HepG2 (cell line): ENCODE results near the gene ULBP1. TPM values are rescaled to one million over a fixed set of nuclear protein-coding genes. Genes with fewer than 3 reads are reported as not detected.

Experiments
- PCBP2 ChIP-seq: fragments of 200-400 bp; formaldehyde crosslinking; optimal IDR thresholded peaks from 2 replicates; pipeline ENCODE3; 2018; ENCODE audit warnings: low read length, low read depth; ENCODE audit not compliant: poor library complexity, severe bottlenecking
- ZFP37 ChIP-seq: sonication (generic); formaldehyde crosslinking; IDR thresholded peaks from 2 replicates; pipeline ENCODE4 v1.4.0; 2020; ENCODE audit warnings: missing genetic modification reagents, borderline replicate concordance
- ZNF30 ChIP-seq: sonication (generic); formaldehyde crosslinking; IDR thresholded peaks from 2 replicates; pipeline ENCODE4 v1.5.0; 2020; ENCODE audit warnings: mild to moderate bottlenecking, missing genetic modification reagents
- ZNF318 ChIP-seq: sonication (generic); formaldehyde crosslinking; IDR thresholded peaks from 2 replicates; pipeline ENCODE4 v1.4.0; 2020; ENCODE audit warnings: mild to moderate bottlenecking, missing genetic modification reagents
- ZNF646 ChIP-seq: sonication (generic); formaldehyde crosslinking; IDR thresholded peaks from 2 replicates; pipeline ENCODE4 v1.9.0; 2021; ENCODE audit warnings: mild to moderate bottlenecking, missing genetic modification reagents
- ZSCAN31 ChIP-seq: sonication (generic); formaldehyde crosslinking; IDR thresholded peaks from 2 replicates; pipeline ENCODE4 v1.5.0; 2020; ENCODE audit warnings: low read depth, mild to moderate bottlenecking, missing genetic modification reagents
- polyA plus RNA-seq, 8 experiments: library from polyadenylated mRNA; depleted of rRNA in 3 of 8; stranded (reverse) in 7 of 8; unstranded in 1 of 8; fragments of >200 nt; fragmentation: Illumina TruSeq in 4 of 8; extraction: Trizol in 4 of 8; gene quantifications; 2 replicates each; pipeline versions ENCODE4 v1.2.1 to v1.2.3, GENCODE V29; 2011 to 2016; ENCODE audit warnings: low read depth in 4 of 8, missing spikeins in 1 of 8, mixed read lengths in 1 of 8; ENCODE audit not compliant: insufficient read depth in 1 of 8
- total RNA-seq, 5 experiments: library from RNA; depleted of rRNA; stranded (reverse); fragments of >200 nt; fragmentation: Illumina TruSeq; extraction: Trizol; gene quantifications; 2 replicates each; pipeline ENCODE4 v1.2.3, GENCODE V29; 2016; ENCODE audit warnings: low read depth in 1 of 5

The ULBP1 gene
- total and polyA plus RNA-seq, 2 of the 13 experiments (the other 11 are each of a cell fraction or from before 2014, with no cell fraction given) = 0.04 to 0.09 TPM

- TF ChIP-seq ZNF646 (CRISPR knock-in tag) (no peak), PCBP2 (no peak), ZNF318 (no peak), ZFP37 (CRISPR knock-in tag) (no peak), ZSCAN31 (CRISPR knock-in tag) (0 out of 2 replicates have a peak, but pooled peaks have one; percentile 32), ZNF30 (CRISPR knock-in tag) (no peak)
- TF ChIP-seq, all 625 proteins: peak for 9
These were observed 27.1 kb downstream of the ULBP1 start (continued) for GRCh38 chr6:149990661-149991471.
